ENCODE results near the gene RBM43.

GRCh38 chr2:151292546-151292945 is 30.9 kb upstream of the RBM43 start:
- TF ChIP-seq YY1 (tag by site-specific recombination; IDR thresholded peaks at IDR 0.05) (no peak), ZNF174 (tag by site-specific recombination; IDR thresholded peaks at IDR 0.05) (no peak), CTCF (tag by site-specific recombination; IDR thresholded peaks at IDR 0.05) (no peak), ZNF548 (tag by site-specific recombination; IDR thresholded peaks at IDR 0.05) (no peak), ZNF521 (tag by site-specific recombination; IDR thresholded peaks at IDR 0.05) (no peak), ZNF114 (tag by site-specific recombination; IDR thresholded peaks at IDR 0.05) (no peak), GLIS1 (tag by site-specific recombination; IDR thresholded peaks at IDR 0.05) (no peak), ZNF24 (tag by site-specific recombination; IDR thresholded peaks at IDR 0.05) (no peak), ZNF664 (tag by site-specific recombination; IDR thresholded peaks at IDR 0.05) (no peak), ZNF585B (tag by site-specific recombination; IDR thresholded peaks at IDR 0.05) (no peak)

Data from HEK293 (cell line).